ENCODE measurements around the gene ARAP3. TPM values are rescaled to one million over a fixed set of nuclear protein-coding genes. Genes with fewer than 3 reads are reported as not detected.

ARAP3 gene
- total RNA-seq, 1 experiment from 2014 or later: 27.6 TPM

DNA sequence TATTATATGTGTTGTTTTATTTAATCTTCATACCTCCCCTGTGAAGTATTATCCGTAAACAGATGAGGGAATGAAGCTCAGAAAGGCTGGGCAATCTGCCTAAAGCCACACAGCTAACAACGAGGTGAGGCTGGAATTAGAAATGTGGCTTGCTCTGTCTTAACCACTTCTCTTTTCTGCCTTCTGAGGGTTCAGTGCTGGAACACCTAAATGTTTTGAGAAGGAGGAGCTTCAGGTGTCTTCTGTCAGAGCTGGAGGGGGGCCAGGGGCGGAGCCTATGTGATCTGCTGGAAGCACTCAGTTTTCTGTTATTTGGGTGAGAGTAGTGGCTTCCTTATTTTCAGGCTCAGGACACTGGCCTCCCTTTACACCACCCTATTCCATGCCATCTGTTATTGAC is 35.0 kb upstream of the ARAP3 start:
- DNase-seq: no peak
- H2BK20ac ChIP-seq (ENCODE audit: low read depth, low read length, poor library complexity, severe bottlenecking): no peak overlapping the region
- Mint-ChIP-seq H3K4me1 (peaks cover 40 to 42% of the 10 kb centered on the region in 2 experiments), H3K27ac (no peak overlapping the region), H3K36me3 (ENCODE audit: insufficient read depth in 1 of 3, low read depth in 3 of 3) (no peaks in the 10 kb centered on the region), H3K4me3 (no peak overlapping the region), H3K27me3 (ENCODE audit: low read depth) (peaks cover 4% of the 10 kb centered on the region), H3K9me3 (no peaks in the 10 kb centered on the region)
- no peaks in the 10 kb centered on the region for H4K20me1 ChIP-seq (ENCODE audit: control insufficient read depth, insufficient read depth, insufficient read length)
- H3K14ac ChIP-seq (ENCODE audit: insufficient read depth, low read length): no peak overlapping the region
- no peak overlapping the region for H3K4ac ChIP-seq (ENCODE audit: low read depth, low read length)
- WGBS (ENCODE audit: extremely low coverage, insufficient read length, low lambda C conversion rate): no CpG with 5 or more reads among the region's 3 CpGs
- no peak overlapping the region for H3K9ac ChIP-seq (ENCODE audit: extremely low read depth, insufficient read length, low read length)
- H2BK12ac ChIP-seq (ENCODE audit: insufficient read length, low read depth, low read length): no peak overlapping the region
- H3K9me3 ChIP-seq (ENCODE audit: control insufficient read depth, low read depth, low read length): no peaks in the 10 kb centered on the region
- no peak overlapping the region for H3K23ac ChIP-seq (ENCODE audit: insufficient read length, low read depth, low read length)
- no peaks in the 10 kb centered on the region for H3K27me3 ChIP-seq (ENCODE audit: insufficient read depth, low read length)
- no peak overlapping the region for H3K18ac ChIP-seq (ENCODE audit: insufficient read length, low read depth, low read length)
- H3K79me2 ChIP-seq (ENCODE audit: insufficient read depth, low read length): no peaks in the 10 kb centered on the region
- no peak overlapping the region for H2AK5ac ChIP-seq (ENCODE audit: insufficient read length, low read length)
- H3K4me1 ChIP-seq (ENCODE audit: insufficient read depth, low read length): peaks cover 10% of the 10 kb centered on the region
- H4K91ac ChIP-seq (ENCODE audit: insufficient read length, low read depth, low read length): no peak overlapping the region
- no peaks in the 10 kb centered on the region for H3K23me2 ChIP-seq (ENCODE audit: insufficient read length, low read depth, low read length, poor library complexity, severe bottlenecking)
- H3K27ac ChIP-seq (ENCODE audit: insufficient read length, low read depth, low read length): no peak overlapping the region
- no peak overlapping the region for H4K5ac ChIP-seq (ENCODE audit: insufficient read length, low read depth, low read length)
- no peaks in the 10 kb centered on the region for H3K79me1 ChIP-seq (ENCODE audit: insufficient read depth, low read depth, low read length, poor library complexity, severe bottlenecking)
- H2BK15ac ChIP-seq (ENCODE audit: low read depth, low read length): no peak overlapping the region
- H4K8ac ChIP-seq (replicated peaks; ENCODE audit: insufficient read length, low read depth, low read length): no peak overlapping the region
- H2BK5ac ChIP-seq (ENCODE audit: insufficient read length, low read length): no peak overlapping the region
- no peak overlapping the region for H2BK120ac ChIP-seq (ENCODE audit: low read depth, low read length, poor library complexity, severe bottlenecking)
- TF ChIP-seq, protein P1, sequence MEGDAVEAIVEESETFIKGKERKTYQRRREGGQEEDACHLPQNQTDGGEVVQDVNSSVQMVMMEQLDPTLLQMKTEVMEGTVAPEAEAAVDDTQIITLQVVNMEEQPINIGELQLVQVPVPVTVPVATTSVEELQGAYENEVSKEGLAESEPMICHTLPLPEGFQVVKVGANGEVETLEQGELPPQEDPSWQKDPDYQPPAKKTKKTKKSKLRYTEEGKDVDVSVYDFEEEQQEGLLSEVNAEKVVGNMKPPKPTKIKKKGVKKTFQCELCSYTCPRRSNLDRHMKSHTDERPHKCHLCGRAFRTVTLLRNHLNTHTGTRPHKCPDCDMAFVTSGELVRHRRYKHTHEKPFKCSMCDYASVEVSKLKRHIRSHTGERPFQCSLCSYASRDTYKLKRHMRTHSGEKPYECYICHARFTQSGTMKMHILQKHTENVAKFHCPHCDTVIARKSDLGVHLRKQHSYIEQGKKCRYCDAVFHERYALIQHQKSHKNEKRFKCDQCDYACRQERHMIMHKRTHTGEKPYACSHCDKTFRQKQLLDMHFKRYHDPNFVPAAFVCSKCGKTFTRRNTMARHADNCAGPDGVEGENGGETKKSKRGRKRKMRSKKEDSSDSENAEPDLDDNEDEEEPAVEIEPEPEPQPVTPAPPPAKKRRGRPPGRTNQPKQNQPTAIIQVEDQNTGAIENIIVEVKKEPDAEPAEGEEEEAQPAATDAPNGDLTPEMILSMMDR (conservative IDR thresholded peaks at IDR 0.05): no peak
- H3K4me2 ChIP-seq (ENCODE audit: insufficient read depth, insufficient read length, low read length): no peak overlapping the region
- no peak overlapping the region for H3K56ac ChIP-seq (ENCODE audit: insufficient read length, low read depth, low read length)
- H3T11ph ChIP-seq (ENCODE audit: low read length): no peak overlapping the region
- no peak overlapping the region for H2AFZ ChIP-seq (ENCODE audit: low read length)

Measured in H9 (cell line).